ENCODE measurements around the gene GSK3A. TPM values are rescaled to one million over a fixed set of nuclear protein-coding genes. Genes with fewer than 3 reads are reported as not detected.

GSK3A gene
- total and polyA plus RNA-seq, 2 experiments from 2014 or later: 17.7 to 40.7 TPM

DNA sequence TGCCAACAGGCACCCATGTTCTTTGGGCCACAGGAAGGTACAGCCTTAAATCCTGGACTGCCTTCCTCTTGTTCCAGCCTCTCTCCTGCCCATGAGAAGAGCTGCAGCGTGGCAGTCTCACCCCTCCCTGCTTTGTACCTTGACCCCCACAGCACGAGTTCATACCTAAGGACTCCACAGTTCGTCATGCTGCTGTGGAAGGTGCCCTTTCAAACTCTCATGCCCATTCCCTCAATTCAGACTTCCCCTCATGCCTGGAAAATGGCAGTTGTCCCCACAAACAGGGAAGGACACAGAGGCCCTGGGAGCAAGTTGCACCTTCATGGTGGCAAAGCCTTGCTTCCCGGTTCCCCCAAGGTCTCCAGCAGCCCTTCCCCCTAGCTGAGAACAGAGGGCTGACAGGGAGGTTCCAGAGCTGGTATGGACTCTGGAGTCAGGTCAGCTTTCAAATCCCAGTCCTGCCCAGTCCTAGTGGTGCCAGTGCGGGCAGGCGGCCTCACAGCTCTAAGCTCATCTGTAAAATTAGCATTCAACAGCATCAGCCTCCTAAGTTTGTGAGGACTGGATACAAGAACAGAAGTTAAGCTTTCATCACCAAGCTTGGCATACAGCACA lies 8.6 kb downstream of the GSK3A start (continued):
- TF ChIP-seq STAT1 (IDR thresholded peaks at IDR 0.05; ENCODE audit: unreplicated experiment) (no peak), ZNF331 (CRISPR knock-in tag; IDR thresholded peaks at IDR 0.05; ENCODE audit: low read depth) (no peak), ZNF114 (CRISPR knock-in tag; IDR thresholded peaks at IDR 0.05) (no peak), EZH2phosphoT487 (IDR thresholded peaks at IDR 0.05; ENCODE audit: unreplicated experiment) (no peak), POLR2AphosphoS5 (IDR thresholded peaks at IDR 0.05; ENCODE audit: low read depth) (no peak), NANOG (IDR thresholded peaks at IDR 0.05; ENCODE audit: borderline replicate concordance) (no peak), EZH2 (IDR thresholded peaks at IDR 0.05; ENCODE audit: low read depth, unreplicated experiment) (no peak)
- TF ChIP-seq, protein P1, sequence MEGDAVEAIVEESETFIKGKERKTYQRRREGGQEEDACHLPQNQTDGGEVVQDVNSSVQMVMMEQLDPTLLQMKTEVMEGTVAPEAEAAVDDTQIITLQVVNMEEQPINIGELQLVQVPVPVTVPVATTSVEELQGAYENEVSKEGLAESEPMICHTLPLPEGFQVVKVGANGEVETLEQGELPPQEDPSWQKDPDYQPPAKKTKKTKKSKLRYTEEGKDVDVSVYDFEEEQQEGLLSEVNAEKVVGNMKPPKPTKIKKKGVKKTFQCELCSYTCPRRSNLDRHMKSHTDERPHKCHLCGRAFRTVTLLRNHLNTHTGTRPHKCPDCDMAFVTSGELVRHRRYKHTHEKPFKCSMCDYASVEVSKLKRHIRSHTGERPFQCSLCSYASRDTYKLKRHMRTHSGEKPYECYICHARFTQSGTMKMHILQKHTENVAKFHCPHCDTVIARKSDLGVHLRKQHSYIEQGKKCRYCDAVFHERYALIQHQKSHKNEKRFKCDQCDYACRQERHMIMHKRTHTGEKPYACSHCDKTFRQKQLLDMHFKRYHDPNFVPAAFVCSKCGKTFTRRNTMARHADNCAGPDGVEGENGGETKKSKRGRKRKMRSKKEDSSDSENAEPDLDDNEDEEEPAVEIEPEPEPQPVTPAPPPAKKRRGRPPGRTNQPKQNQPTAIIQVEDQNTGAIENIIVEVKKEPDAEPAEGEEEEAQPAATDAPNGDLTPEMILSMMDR (conservative IDR thresholded peaks at IDR 0.05; ENCODE audit: low read depth in 2 of 2): no peak
- TF ChIP-seq, protein P2, sequence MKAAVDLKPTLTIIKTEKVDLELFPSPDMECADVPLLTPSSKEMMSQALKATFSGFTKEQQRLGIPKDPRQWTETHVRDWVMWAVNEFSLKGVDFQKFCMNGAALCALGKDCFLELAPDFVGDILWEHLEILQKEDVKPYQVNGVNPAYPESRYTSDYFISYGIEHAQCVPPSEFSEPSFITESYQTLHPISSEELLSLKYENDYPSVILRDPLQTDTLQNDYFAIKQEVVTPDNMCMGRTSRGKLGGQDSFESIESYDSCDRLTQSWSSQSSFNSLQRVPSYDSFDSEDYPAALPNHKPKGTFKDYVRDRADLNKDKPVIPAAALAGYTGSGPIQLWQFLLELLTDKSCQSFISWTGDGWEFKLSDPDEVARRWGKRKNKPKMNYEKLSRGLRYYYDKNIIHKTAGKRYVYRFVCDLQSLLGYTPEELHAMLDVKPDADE (IDR thresholded peaks at IDR 0.05): no peak

DNA sequence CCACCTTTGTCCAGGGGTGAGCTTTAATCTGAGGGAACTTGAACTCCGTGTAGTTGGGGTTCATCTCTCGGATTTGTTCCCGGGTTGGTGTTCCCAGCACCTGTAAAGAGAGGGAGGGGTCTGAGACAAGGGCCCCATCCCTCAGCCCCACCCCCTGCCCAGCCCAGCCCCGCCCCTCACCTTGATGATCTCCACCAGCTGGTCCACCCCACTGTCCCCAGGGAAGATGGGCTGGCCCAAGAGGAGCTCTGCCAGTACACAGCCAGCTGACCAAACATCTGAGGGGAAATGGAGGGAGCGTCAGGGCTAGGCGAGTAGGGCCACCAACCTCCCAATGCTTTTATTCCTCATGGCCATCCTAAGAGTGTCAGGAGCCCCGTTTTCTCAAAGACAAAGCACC lies 9.3 kb downstream of the GSK3A start:
- Histone ChIP-seq H3K27me3 (ENCODE audit: insufficient read depth) (no peaks in the 10 kb centered on the region), H2AFZ (no peak overlapping the region), H3K36me3 (ENCODE audit: insufficient read depth) (no peaks in the 10 kb centered on the region; the same call in 1 of the 2 replicates), H3F3A (replicated peaks; ENCODE audit: low read depth) (peaks cover 19% of the 10 kb centered on the region; the same call in 1 of the 2 replicates), H4K20me1 (replicated peaks; ENCODE audit: insufficient read depth) (peaks cover 21% of the 10 kb centered on the region), H3K9me2 (ENCODE audit: insufficient read depth) (no peaks in the 10 kb centered on the region), H3K4me1 (ENCODE audit: insufficient read depth) (no peaks in the 10 kb centered on the region), H3K79me2 (replicated peaks; ENCODE audit: insufficient read depth) (no peaks in the 10 kb centered on the region), H3K27ac (ENCODE audit: low read depth) (no peak overlapping the region), H3K4me3 (no peak overlapping the region), H3K4me2 (no peak overlapping the region)
- Mint-ChIP-seq H3K36me3 (ENCODE audit: low read depth) (peaks cover 71% of the 10 kb centered on the region), H3K27ac (no peak overlapping the region), H3K9me3 (no peaks in the 10 kb centered on the region; the same call in 2 of the 3 replicates), H3K27me3 (ENCODE audit: insufficient read depth, low read depth, poor library complexity) (peaks cover 11% of the 10 kb centered on the region), H3K4me3 (no peak overlapping the region), H3K4me1 (no peaks in the 10 kb centered on the region)
- DNase-seq (ENCODE audit: low spot score) (no peak), ATAC-seq (peak; percentile 44)
- no peak for TF ChIP-seq STAT1 (IDR thresholded peaks at IDR 0.05; ENCODE audit: unreplicated experiment)
- no peak for TF ChIP-seq EZH2 (IDR thresholded peaks at IDR 0.05; ENCODE audit: low read depth, unreplicated experiment)
- no peak for TF ChIP-seq ZNF331 (CRISPR knock-in tag; IDR thresholded peaks at IDR 0.05; ENCODE audit: low read depth)
- TF ChIP-seq ZNF114 (CRISPR knock-in tag; IDR thresholded peaks at IDR 0.05): no peak
- TF ChIP-seq, protein P1 (conservative IDR thresholded peaks at IDR 0.05; ENCODE audit: low read depth in 2 of 2): no peak
- TF ChIP-seq, protein P3, sequence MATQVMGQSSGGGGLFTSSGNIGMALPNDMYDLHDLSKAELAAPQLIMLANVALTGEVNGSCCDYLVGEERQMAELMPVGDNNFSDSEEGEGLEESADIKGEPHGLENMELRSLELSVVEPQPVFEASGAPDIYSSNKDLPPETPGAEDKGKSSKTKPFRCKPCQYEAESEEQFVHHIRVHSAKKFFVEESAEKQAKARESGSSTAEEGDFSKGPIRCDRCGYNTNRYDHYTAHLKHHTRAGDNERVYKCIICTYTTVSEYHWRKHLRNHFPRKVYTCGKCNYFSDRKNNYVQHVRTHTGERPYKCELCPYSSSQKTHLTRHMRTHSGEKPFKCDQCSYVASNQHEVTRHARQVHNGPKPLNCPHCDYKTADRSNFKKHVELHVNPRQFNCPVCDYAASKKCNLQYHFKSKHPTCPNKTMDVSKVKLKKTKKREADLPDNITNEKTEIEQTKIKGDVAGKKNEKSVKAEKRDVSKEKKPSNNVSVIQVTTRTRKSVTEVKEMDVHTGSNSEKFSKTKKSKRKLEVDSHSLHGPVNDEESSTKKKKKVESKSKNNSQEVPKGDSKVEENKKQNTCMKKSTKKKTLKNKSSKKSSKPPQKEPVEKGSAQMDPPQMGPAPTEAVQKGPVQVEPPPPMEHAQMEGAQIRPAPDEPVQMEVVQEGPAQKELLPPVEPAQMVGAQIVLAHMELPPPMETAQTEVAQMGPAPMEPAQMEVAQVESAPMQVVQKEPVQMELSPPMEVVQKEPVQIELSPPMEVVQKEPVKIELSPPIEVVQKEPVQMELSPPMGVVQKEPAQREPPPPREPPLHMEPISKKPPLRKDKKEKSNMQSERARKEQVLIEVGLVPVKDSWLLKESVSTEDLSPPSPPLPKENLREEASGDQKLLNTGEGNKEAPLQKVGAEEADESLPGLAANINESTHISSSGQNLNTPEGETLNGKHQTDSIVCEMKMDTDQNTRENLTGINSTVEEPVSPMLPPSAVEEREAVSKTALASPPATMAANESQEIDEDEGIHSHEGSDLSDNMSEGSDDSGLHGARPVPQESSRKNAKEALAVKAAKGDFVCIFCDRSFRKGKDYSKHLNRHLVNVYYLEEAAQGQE (IDR thresholded peaks at IDR 0.05; ENCODE audit: unreplicated experiment): no peak
